Aorta (tissue), 5 donors: ENCODE results near the gene USP32. TPM values are rescaled to one million over a fixed set of nuclear protein-coding genes. Genes with fewer than 3 reads are reported as not detected.

ENCODE experiments used
- ATAC-seq: fragments of 200-7000 bp; cut with Tn5 transposase; one replicate; pipeline ENCODE4 v1.9.1; 2022; ENCODE audit warnings: moderate library complexity; ENCODE audit not compliant: low FRiP score
- DNase-seq, 2 donors: peaks; one replicate each; pipeline ENCODE4 v3.0.0-alpha.2; 2020
- H3K27ac ChIP-seq, 2 donors: one replicate each; pipeline ENCODE4 v1.5.1; 2013; ENCODE audit warnings: low read length in 2 of 2, mild to moderate bottlenecking in 2 of 2, moderate library complexity in 2 of 2, control low read depth in 1 of 2, inconsistent platforms in 1 of 2, low read depth in 1 of 2
- H3K27me3 ChIP-seq, 2 donors: one replicate each; pipeline ENCODE4 v1.6.1; 2013; ENCODE audit warnings: control low read depth in 1 of 2, low read length in 1 of 2, mild to moderate bottlenecking in 1 of 2, moderate library complexity in 1 of 2; ENCODE audit not compliant: insufficient read depth in 2 of 2, control insufficient read depth in 1 of 2
- H3K36me3 ChIP-seq, 2 donors: one replicate each; pipeline ENCODE4 v1.6.1; 2013; ENCODE audit warnings: control low read depth in 1 of 2, low read length in 1 of 2, mild to moderate bottlenecking in 1 of 2; ENCODE audit not compliant: insufficient read depth in 2 of 2, control insufficient read depth in 1 of 2
- H3K4me1 ChIP-seq, 2 donors: one replicate each; pipeline ENCODE4 v1.6.1; 2013; ENCODE audit warnings: low read length in 2 of 2, control low read depth in 1 of 2, mild to moderate bottlenecking in 1 of 2, moderate library complexity in 1 of 2; ENCODE audit not compliant: insufficient read depth in 2 of 2, control insufficient read depth in 1 of 2
- H3K4me3 ChIP-seq, 2 donors: one replicate each; pipeline ENCODE4 v1.5.1; 2013; ENCODE audit warnings: low read length in 2 of 2, control low read depth in 1 of 2, mild to moderate bottlenecking in 1 of 2
- H3K9me3 ChIP-seq: one replicate; pipeline ENCODE4 v1.6.1; 2013; ENCODE audit warnings: mild to moderate bottlenecking, low read length; ENCODE audit not compliant: control insufficient read depth
- WGBS, 2 donors: extraction: QIAGEN DNeasy Blood & Tissue Kit; methylation state at CpG; one replicate each; pipeline ENCODE4 v1.1.7; 2013; 5-methylcytosine and 5-hydroxymethylcytosine counted together
- intact Hi-C, 2 donors: fragments of 100-400 bp; cut with DNase I; formaldehyde crosslinking; loops; one replicate each; pipeline versions ENCODE4 v1.14.2 to v1.15.0; 2022
- polyA plus RNA-seq, 2 donors: library from polyadenylated mRNA; stranded (reverse); fragments of 200-250 nt; gene quantifications; one replicate each; pipeline ENCODE4 v1.2.3, GENCODE V29; 2013
- total RNA-seq, 2 donors: library from RNA; stranded (reverse); fragmentation: NEBNext Ultra II Directional; extraction: Animal tissue kit (Norgen Biotek cat#: 25700); gene quantifications; one replicate each; pipeline ENCODE4 v1.2.1, GENCODE V29; 2021
- donor health status: healthy with polysubstance abuse.
- donor health status: Bipolar disorder and iron deficiency.
- donor health status: DM: no; HTN: no; CAD: no.
- donor health status: DM: no; HTN: no; CAD: no.
- donor health status: DM: yes; HTN: yes; CAD: no.

The USP32 gene
- total and polyA plus RNA-seq, 4 donors: 9.1 to 57.7 (median 32.3) TPM

DNA sequence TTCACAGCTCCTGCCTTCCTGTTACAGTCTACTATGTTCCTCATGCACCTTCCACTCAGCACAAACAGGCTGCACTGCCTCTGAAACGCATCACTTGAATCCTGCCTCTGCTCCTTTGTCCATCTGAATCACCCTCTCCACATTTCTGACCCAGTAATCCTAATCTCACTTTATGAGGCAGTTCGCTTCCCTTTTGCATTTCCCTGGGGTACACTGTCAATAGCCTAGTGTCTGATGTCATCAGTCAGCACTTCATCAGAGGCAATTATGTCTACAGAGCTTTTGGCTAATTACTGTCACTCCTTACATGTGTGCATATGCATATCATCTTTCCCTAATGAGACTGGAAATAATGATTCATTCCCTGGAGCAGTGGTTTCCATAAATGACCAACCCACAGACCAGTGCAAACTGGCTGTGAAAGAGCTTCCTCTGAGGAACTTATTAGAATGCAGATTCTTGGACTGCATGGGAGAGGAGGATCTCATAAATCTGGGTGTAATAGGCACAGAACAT lies 218.6 kb downstream of the USP32 start:
- no peak for DNase-seq
- WGBS, 2 donors: 74 to 76% methylated on average over 2 of the region's 2 CpGs
- intact Hi-C loops: no loop called here
- Histone ChIP-seq H3K4me1 (no peaks in the 10 kb centered on the region), H3K9me3 (no peaks in the 10 kb centered on the region), H3K36me3 (peaks cover 1 to 5% of the 10 kb centered on the region in 2 donors), H3K4me3 (no peak overlapping the region), H3K27me3 (no peaks in the 10 kb centered on the region), H3K27ac (no peak overlapping the region)
- ATAC-seq: no peak

DNA sequence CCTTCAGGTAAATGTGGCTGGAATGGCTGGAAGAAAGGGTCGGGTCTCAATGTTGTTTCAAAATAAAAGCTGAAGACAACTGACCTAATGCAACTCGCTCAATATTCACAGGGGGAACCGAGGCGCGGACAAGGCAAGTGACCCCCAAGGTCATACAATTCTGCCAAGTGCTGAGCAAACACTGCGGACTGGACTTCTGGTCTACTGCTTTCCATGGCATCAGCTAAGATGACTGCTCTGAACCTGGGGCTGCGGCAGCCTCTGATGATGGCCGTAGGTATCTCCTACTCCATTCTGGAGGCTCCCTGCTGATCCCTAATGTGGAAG lies 220.2 kb downstream of the USP32 start:
- no peaks in the 10 kb centered on the region for H3K9me3 ChIP-seq
- intact Hi-C loops: no loop called here
- no peak for ATAC-seq
- H3K4me1 ChIP-seq: no peaks in the 10 kb centered on the region
- DNase-seq: no peak
- no peaks in the 10 kb centered on the region for H3K27me3 ChIP-seq
- no peak overlapping the region for H3K27ac ChIP-seq
- WGBS, 2 donors: 83 to 87% methylated on average over 8 of the region's 8 CpGs
- H3K36me3 ChIP-seq: peaks cover 0 to 2% of the 10 kb centered on the region in 2 donors
- H3K4me3 ChIP-seq: no peak overlapping the region

DNA sequence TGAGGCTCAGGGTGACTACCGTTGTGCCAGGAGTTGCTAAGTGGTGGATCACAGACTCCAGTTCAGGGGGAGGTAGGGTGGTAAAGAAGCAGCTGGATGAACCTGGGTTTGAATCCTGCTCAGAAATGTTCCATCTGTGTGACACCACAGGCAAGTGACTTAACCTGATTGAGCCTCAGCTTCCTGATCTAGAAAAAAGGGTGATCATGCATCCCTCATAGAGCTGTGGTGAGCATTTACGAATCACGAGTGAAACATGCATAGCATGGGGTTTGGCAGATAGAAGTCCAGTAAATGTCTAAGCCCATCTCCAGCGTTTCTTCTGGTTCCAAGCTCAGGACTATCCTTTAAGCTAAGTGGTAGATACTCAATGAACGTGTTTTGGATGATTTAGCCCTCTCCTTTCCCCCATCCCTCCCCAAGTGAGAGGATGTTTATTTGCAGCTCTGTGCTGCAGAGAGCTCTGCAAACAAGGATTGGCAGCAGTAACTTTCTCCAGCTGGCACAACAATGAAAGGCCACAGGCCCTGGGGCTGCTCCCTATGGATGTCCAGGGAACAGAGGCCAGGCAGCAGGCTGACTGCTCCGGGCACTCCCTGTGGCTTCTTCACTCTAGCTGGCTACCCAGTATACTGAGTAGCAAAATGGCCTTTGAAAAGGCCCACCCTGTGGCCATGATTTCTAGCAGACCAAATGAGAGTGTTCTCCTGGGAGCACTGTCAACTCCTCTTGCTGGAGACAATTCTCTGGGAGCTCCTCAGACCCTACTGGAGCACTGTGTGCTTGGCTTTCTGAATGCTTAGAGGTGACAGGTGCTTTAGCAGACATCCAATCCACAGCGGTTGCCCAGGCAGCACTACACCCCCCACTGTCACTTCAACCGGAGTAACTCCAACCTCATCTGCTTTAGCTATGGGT lies 220.8 kb downstream of the USP32 start:
- intact Hi-C loops: no loop called here
- H3K36me3 ChIP-seq: no peaks in the 10 kb centered on the region
- 67 to 72% methylated on average over 8 of the region's 8 CpGs for WGBS, 2 donors
- DNase-seq: no peak
- no peak for ATAC-seq
- H3K4me1 ChIP-seq: no peaks in the 10 kb centered on the region
- H3K27ac ChIP-seq: no peak overlapping the region
- H3K27me3 ChIP-seq: no peaks in the 10 kb centered on the region
- H3K9me3 ChIP-seq: no peaks in the 10 kb centered on the region
- no peak overlapping the region for H3K4me3 ChIP-seq

DNA sequence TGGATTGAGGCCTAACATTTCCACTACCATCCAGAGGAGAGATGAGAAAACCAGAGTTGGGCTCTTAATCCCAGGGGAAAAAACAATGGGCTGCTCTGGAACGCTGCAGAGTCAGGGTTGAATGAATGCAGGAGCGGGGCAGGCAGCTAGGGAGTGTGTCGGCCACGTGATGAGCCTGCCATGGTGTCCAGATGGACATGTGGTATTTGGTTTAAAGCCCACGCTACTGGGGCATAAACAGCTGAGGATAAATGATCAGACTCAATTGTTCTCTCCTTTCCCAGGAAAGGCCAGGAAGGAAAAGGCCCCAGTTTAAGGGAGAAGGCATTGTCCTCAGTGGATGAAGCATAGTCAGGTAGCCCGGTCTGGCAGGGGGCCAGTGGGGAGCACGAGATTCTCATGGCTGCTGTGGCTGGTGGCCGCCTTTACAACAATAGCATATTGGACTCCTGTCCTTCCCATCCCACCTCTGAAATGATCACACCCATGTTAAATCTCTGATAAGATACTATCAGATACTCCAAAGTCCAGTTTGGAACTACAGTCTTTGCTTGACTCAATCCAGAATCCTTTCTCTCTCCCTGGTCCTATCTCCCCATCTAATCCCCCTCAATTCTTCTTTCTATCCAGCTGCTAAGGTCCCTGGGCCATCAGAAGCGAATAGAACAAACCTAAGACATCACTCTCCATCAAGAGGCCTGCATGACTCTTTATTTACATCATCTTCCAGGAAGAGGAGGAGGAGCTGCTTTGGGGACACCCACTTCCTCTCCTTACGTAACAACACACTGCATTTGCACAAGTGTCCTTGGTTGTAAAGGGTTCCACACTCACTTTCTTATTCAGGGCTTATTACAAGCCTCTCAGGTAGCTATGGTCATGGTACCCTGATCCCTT lies 221.8 kb downstream of the USP32 start:
- WGBS, 2 donors: 71% methylated on average over 10 of the region's 10 CpGs
- Histone ChIP-seq H3K27me3 (no peaks in the 10 kb centered on the region), H3K9me3 (no peaks in the 10 kb centered on the region), H3K4me1 (no peaks in the 10 kb centered on the region), H3K36me3 (no peaks in the 10 kb centered on the region), H3K4me3 (no peak overlapping the region), H3K27ac (no peak overlapping the region)
- intact Hi-C loops: no loop called here
- ATAC-seq (no peak), DNase-seq (no peak)

DNA sequence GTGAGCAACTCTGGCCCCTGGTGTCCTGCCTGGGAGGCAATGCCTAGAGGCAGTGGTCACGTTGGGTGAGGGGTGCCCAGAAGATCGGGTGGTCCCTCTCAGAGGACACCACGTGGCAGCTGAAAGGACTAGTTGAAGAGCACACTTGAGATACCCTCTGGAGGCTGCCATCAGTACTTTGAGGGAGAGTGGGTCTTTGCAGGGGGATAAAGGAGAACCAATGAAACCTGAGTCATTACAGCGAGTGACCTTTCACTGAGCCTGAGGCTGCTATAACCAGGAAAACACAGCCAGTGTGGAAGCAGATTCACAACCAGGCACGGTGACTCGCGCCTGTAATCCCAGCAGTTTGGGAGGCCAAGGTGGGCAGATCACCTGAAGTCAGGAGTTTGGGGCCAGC lies 223.3 kb downstream of the USP32 start:
- no peak overlapping the region for H3K27ac ChIP-seq
- ATAC-seq (no peak), DNase-seq (no peak)
- H3K27me3 ChIP-seq: no peaks in the 10 kb centered on the region
- no peaks in the 10 kb centered on the region for H3K36me3 ChIP-seq
- no peak overlapping the region for H3K4me3 ChIP-seq
- 70% methylated on average over 7 of the region's 7 CpGs for WGBS, 2 donors
- intact Hi-C loops: no loop called here
- no peaks in the 10 kb centered on the region for H3K9me3 ChIP-seq
- no peaks in the 10 kb centered on the region for H3K4me1 ChIP-seq

DNA sequence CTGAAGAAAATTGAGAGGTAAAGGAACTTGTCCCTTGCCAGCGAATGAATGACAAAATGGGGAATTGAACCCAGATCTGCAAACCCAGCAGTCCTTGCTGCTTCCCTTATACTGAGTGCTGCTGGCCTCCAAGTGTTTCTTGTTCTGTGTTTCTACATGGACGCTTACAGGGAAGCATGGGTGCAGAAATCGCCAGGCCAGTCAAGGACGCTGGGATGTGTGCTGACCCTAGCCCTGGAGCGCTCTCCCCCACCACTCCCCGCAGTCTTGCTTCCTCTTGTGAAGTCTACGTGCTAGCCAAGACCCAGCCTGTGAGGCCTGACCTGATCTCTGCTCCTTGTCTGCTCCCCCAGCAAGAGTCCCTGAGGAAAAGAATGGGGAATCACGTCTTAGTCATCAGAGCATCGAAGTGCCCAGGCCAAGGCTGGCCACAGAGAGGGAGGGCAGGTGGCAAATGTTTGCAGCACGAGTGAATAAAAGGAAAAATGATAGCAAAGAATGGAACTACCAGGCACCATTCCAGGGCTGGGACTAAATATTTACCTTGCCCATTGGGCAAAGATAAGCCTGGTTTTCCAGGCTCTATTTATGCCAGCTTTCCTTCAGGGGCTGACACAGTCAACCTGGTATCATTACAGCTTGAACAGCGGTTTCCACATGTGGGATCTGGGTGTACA lies 224.7 kb downstream of the USP32 start:
- ATAC-seq: no peak
- intact Hi-C loops: no loop called here
- H3K27ac ChIP-seq: no peak overlapping the region
- H3K9me3 ChIP-seq: no peaks in the 10 kb centered on the region
- no peak overlapping the region for H3K4me3 ChIP-seq
- whole genome bisulfite sequencing, 2 donors: 52 to 54% methylated on average over 11 of the region's 11 CpGs
- no peaks in the 10 kb centered on the region for H3K4me1 ChIP-seq
- H3K27me3 ChIP-seq: no peaks in the 10 kb centered on the region
- H3K36me3 ChIP-seq: no peaks in the 10 kb centered on the region
- DNase-seq: peak in 1 of 2 donors; percentile 71

DNA sequence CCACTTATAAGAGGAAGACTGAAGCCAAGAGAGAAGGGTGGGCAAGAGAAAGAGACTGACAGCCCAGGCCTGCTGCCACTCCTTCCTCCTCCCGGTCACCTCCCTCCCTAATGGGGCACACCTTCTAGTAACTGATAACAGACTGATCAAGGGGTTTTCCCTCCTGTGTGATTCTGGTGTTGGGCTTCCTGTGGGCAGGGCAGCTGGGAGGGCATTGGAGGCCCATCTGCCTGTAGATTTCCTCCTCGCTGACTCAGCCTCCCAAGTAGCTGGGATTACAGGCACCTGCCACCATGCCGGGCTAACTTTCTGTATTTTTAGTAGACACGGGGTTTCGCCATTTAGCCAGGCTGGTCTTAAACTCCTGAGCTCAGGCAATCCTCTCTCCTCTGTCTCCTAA lies 226.0 kb downstream of the USP32 start:
- DNase-seq (no peak), ATAC-seq (no peak)
- 76 to 79% methylated on average over 5 of the region's 5 CpGs for WGBS, 2 donors
- Histone ChIP-seq H3K27ac (no peak overlapping the region), H3K4me3 (no peak overlapping the region), H3K36me3 (no peaks in the 10 kb centered on the region), H3K9me3 (no peaks in the 10 kb centered on the region), H3K27me3 (no peaks in the 10 kb centered on the region), H3K4me1 (no peaks in the 10 kb centered on the region)
- intact Hi-C loops: no loop called here

DNA sequence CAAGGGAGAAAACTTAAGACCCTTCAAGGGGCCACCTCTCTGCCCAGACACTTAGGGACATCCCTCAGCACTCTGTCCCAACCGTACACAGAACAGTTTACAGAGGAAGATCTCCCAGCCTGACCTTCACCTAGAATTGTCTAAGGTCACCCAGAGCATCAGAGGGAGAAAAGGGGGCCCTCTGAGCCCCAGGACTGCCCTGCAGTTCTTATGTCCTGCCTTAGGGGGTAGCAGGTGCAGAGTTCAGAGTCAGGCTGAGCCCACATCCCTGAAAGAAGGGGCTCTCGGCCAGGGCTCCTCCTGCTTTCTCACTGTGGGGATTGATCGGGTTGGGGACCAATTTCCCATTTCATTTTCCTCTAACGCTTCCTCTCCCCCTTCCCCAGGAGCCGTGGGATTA lies 226.7 kb downstream of the USP32 start:
- WGBS, 2 donors: 63% methylated on average over 5 of the region's 5 CpGs
- H3K27me3 ChIP-seq: no peaks in the 10 kb centered on the region
- H3K9me3 ChIP-seq: no peaks in the 10 kb centered on the region
- no peak for DNase-seq
- H3K4me1 ChIP-seq: no peaks in the 10 kb centered on the region
- no peak overlapping the region for H3K27ac ChIP-seq
- no peak for ATAC-seq
- H3K4me3 ChIP-seq: no peak overlapping the region
- H3K36me3 ChIP-seq: no peaks in the 10 kb centered on the region
- intact Hi-C loops: no loop called here
